ENCODE results near the gene NFKB2.

The NFKB2 gene

GRCh38 chr10:102395400-102396316 lies at the start of gene NFKB2:
Gene NFKB2 (plus strand): TSS chr10:102395705. CDS start chr10:102395960, 255 bp downstream.
- H3K4me1 ChIP-seq (ENCODE audit: control insufficient read depth, insufficient read depth, low read length): peaks cover 64% of the 10 kb centered on the region
- H3K4me3 ChIP-seq (ENCODE audit: low read length in 2 of 2): peak within 1 kb of the TSS; percentile 94 to 99
- no peaks in the 10 kb centered on the region for H3K9me3 ChIP-seq (ENCODE audit: control insufficient read depth in 2 of 2, low read length in 2 of 2)
- H3K36me3 ChIP-seq (ENCODE audit: control insufficient read depth in 2 of 2, insufficient read depth in 2 of 2, low read length in 2 of 2): peaks cover 16 to 22% of the 10 kb centered on the region in 2 donors
- H3K27ac ChIP-seq (ENCODE audit: low read length): peak within 1 kb of the TSS; percentile 99
- H3K9ac ChIP-seq (ENCODE audit: low read length in 2 of 2): peak within 1 kb of the TSS; percentile 88 to 89
- H3K27me3 ChIP-seq (ENCODE audit: control insufficient read depth in 1 of 2, insufficient read depth in 2 of 2, low read length in 2 of 2): no peaks in the 10 kb centered on the region

- H3K9me3 ChIP-seq (ENCODE audit: control insufficient read depth in 2 of 2, low read length in 2 of 2): no peaks in the 10 kb centered on the region
- H3K27me3 ChIP-seq (ENCODE audit: control insufficient read depth in 1 of 2, insufficient read depth in 2 of 2, low read length in 2 of 2): no peaks in the 10 kb centered on the region
- no peak overlapping the region for H3K9ac ChIP-seq (ENCODE audit: low read length in 2 of 2)
- H3K4me1 ChIP-seq (ENCODE audit: control insufficient read depth, insufficient read depth, low read length): no peaks in the 10 kb centered on the region
- no peak overlapping the region for H3K4me3 ChIP-seq (ENCODE audit: low read length in 2 of 2)
- peaks cover 15 to 25% of the 10 kb centered on the region in 2 donors for H3K36me3 ChIP-seq (ENCODE audit: control insufficient read depth in 2 of 2, insufficient read depth in 2 of 2, low read length in 2 of 2)
- no peak overlapping the region for H3K27ac ChIP-seq (ENCODE audit: low read length)
These were observed 48.2 kb upstream of the NFKB2 start for GRCh38 chr10:102347236-102347828.

GRCh38 chr10:102352066-102352715 lies 43.3 kb upstream of the NFKB2 start:
- Histone ChIP-seq H3K36me3 (ENCODE audit: control insufficient read depth in 2 of 2, insufficient read depth in 2 of 2, low read length in 2 of 2) (peaks cover 40 to 52% of the 10 kb centered on the region in 2 donors), H3K27me3 (ENCODE audit: control insufficient read depth in 1 of 2, insufficient read depth in 2 of 2, low read length in 2 of 2) (no peaks in the 10 kb centered on the region), H3K9me3 (ENCODE audit: control insufficient read depth in 2 of 2, low read length in 2 of 2) (no peaks in the 10 kb centered on the region)

GRCh38 chr10:102354451-102354850 lies 41.1 kb upstream of the NFKB2 start:
- H3K4me3 ChIP-seq (ENCODE audit: low read length in 2 of 2): no peak overlapping the region
- no peaks in the 10 kb centered on the region for H3K4me1 ChIP-seq (ENCODE audit: control insufficient read depth, insufficient read depth, low read length)
- H3K27ac ChIP-seq (ENCODE audit: low read length): no peak overlapping the region
- H3K36me3 ChIP-seq (ENCODE audit: control insufficient read depth in 2 of 2, insufficient read depth in 2 of 2, low read length in 2 of 2): peaks cover 60 to 70% of the 10 kb centered on the region in 2 donors
- no peak overlapping the region for H3K9ac ChIP-seq (ENCODE audit: low read length in 2 of 2)
- H3K27me3 ChIP-seq (ENCODE audit: control insufficient read depth in 1 of 2, insufficient read depth in 2 of 2, low read length in 2 of 2): no peaks in the 10 kb centered on the region
- no peaks in the 10 kb centered on the region for H3K9me3 ChIP-seq (ENCODE audit: control insufficient read depth in 2 of 2, low read length in 2 of 2)

More at GRCh38 chr10:102352066-102352715, 43.3 kb upstream of the NFKB2 start:
- H3K4me3 ChIP-seq (ENCODE audit: low read length in 2 of 2): no peak overlapping the region
- H3K9ac ChIP-seq (ENCODE audit: low read length in 2 of 2): no peak overlapping the region
- no peak overlapping the region for H3K27ac ChIP-seq (ENCODE audit: low read length)
- H3K4me1 ChIP-seq (ENCODE audit: control insufficient read depth, insufficient read depth, low read length): no peaks in the 10 kb centered on the region

GRCh38 chr10:102358712-102359382 lies 36.7 kb upstream of the NFKB2 start:
- Histone ChIP-seq H3K27me3 (ENCODE audit: control insufficient read depth in 1 of 2, insufficient read depth in 2 of 2, low read length in 2 of 2) (no peaks in the 10 kb centered on the region), H3K36me3 (ENCODE audit: control insufficient read depth in 2 of 2, insufficient read depth in 2 of 2, low read length in 2 of 2) (peaks cover 74 to 77% of the 10 kb centered on the region in 2 donors), H3K4me1 (ENCODE audit: control insufficient read depth, insufficient read depth, low read length) (no peaks in the 10 kb centered on the region), H3K9ac (ENCODE audit: low read length in 2 of 2) (no peak overlapping the region), H3K9me3 (ENCODE audit: control insufficient read depth in 2 of 2, low read length in 2 of 2) (no peaks in the 10 kb centered on the region), H3K27ac (ENCODE audit: low read length) (no peak overlapping the region), H3K4me3 (ENCODE audit: low read length in 2 of 2) (no peak overlapping the region)

GRCh38 chr10:102367441-102367840 lies 28.1 kb upstream of the NFKB2 start:
- Histone ChIP-seq H3K27ac (ENCODE audit: low read length) (no peak overlapping the region), H3K27me3 (ENCODE audit: control insufficient read depth in 1 of 2, insufficient read depth in 2 of 2, low read length in 2 of 2) (no peaks in the 10 kb centered on the region), H3K9me3 (ENCODE audit: control insufficient read depth in 2 of 2, low read length in 2 of 2) (peaks cover 0 to 5% of the 10 kb centered on the region in 2 donors), H3K4me1 (ENCODE audit: control insufficient read depth, insufficient read depth, low read length) (no peaks in the 10 kb centered on the region), H3K9ac (ENCODE audit: low read length in 2 of 2) (no peak overlapping the region), H3K36me3 (ENCODE audit: control insufficient read depth in 2 of 2, insufficient read depth in 2 of 2, low read length in 2 of 2) (peaks cover 77 to 84% of the 10 kb centered on the region in 2 donors), H3K4me3 (ENCODE audit: low read length in 2 of 2) (no peak overlapping the region)

GRCh38 chr10:102368077-102368476 lies 27.4 kb upstream of the NFKB2 start:
- H3K27ac ChIP-seq (ENCODE audit: low read length): no peak overlapping the region

GRCh38 chr10:102371295-102371694 lies 24.2 kb upstream of the NFKB2 start:
- Histone ChIP-seq H3K9me3 (ENCODE audit: control insufficient read depth in 2 of 2, low read length in 2 of 2) (peaks cover 0 to 5% of the 10 kb centered on the region in 2 donors), H3K9ac (ENCODE audit: low read length in 2 of 2) (no peak overlapping the region), H3K4me1 (ENCODE audit: control insufficient read depth, insufficient read depth, low read length) (no peaks in the 10 kb centered on the region), H3K27me3 (ENCODE audit: control insufficient read depth in 1 of 2, insufficient read depth in 2 of 2, low read length in 2 of 2) (no peaks in the 10 kb centered on the region), H3K27ac (ENCODE audit: low read length) (no peak overlapping the region), H3K4me3 (ENCODE audit: low read length in 2 of 2) (no peak overlapping the region), H3K36me3 (ENCODE audit: control insufficient read depth in 2 of 2, insufficient read depth in 2 of 2, low read length in 2 of 2) (peaks cover 75 to 78% of the 10 kb centered on the region in 2 donors)

More at GRCh38 chr10:102368077-102368476, 27.4 kb upstream of the NFKB2 start:
- Histone ChIP-seq H3K36me3 (ENCODE audit: control insufficient read depth in 2 of 2, insufficient read depth in 2 of 2, low read length in 2 of 2) (peaks cover 78 to 80% of the 10 kb centered on the region in 2 donors), H3K27me3 (ENCODE audit: control insufficient read depth in 1 of 2, insufficient read depth in 2 of 2, low read length in 2 of 2) (no peaks in the 10 kb centered on the region), H3K9me3 (ENCODE audit: control insufficient read depth in 2 of 2, low read length in 2 of 2) (peaks cover 0 to 5% of the 10 kb centered on the region in 2 donors), H3K9ac (ENCODE audit: low read length in 2 of 2) (peak overlapping the region in 1 of 2 donors; percentile 21), H3K4me3 (ENCODE audit: low read length in 2 of 2) (no peak overlapping the region), H3K4me1 (ENCODE audit: control insufficient read depth, insufficient read depth, low read length) (no peaks in the 10 kb centered on the region)

GRCh38 chr10:102375250-102375649 lies 20.3 kb upstream of the NFKB2 start:
- no peaks in the 10 kb centered on the region for H3K27me3 ChIP-seq (ENCODE audit: control insufficient read depth in 1 of 2, insufficient read depth in 2 of 2, low read length in 2 of 2)
- H3K9ac ChIP-seq (ENCODE audit: low read length in 2 of 2): no peak overlapping the region
- no peak overlapping the region for H3K27ac ChIP-seq (ENCODE audit: low read length)
- H3K4me3 ChIP-seq (ENCODE audit: low read length in 2 of 2): no peak overlapping the region
- H3K9me3 ChIP-seq (ENCODE audit: control insufficient read depth in 2 of 2, low read length in 2 of 2): peaks cover 0 to 5% of the 10 kb centered on the region in 2 donors
- no peaks in the 10 kb centered on the region for H3K4me1 ChIP-seq (ENCODE audit: control insufficient read depth, insufficient read depth, low read length)
- peaks cover 63 to 68% of the 10 kb centered on the region in 2 donors for H3K36me3 ChIP-seq (ENCODE audit: control insufficient read depth in 2 of 2, insufficient read depth in 2 of 2, low read length in 2 of 2)

GRCh38 chr10:102375867-102376266 lies 19.6 kb upstream of the NFKB2 start:
- Histone ChIP-seq H3K36me3 (ENCODE audit: control insufficient read depth in 2 of 2, insufficient read depth in 2 of 2, low read length in 2 of 2) (peaks cover 60 to 67% of the 10 kb centered on the region in 2 donors), H3K4me3 (ENCODE audit: low read length in 2 of 2) (no peak overlapping the region), H3K9me3 (ENCODE audit: control insufficient read depth in 2 of 2, low read length in 2 of 2) (peaks cover 0 to 2% of the 10 kb centered on the region in 2 donors), H3K27ac (ENCODE audit: low read length) (no peak overlapping the region), H3K9ac (ENCODE audit: low read length in 2 of 2) (no peak overlapping the region), H3K4me1 (ENCODE audit: control insufficient read depth, insufficient read depth, low read length) (no peaks in the 10 kb centered on the region), H3K27me3 (ENCODE audit: control insufficient read depth in 1 of 2, insufficient read depth in 2 of 2, low read length in 2 of 2) (no peaks in the 10 kb centered on the region)

All from stomach smooth muscle (tissue), 2 donors.